ENCODE measurements around the gene DGCR2.

GRCh38 chr22:19065298-19065859, 56.8 kb downstream of the DGCR2 start:
- TF ChIP-seq CTCF (IDR thresholded peaks at IDR 0.05) (no peak), POLR2A (IDR thresholded peaks at IDR 0.05) (no peak)
